GM19239 (cell line): Measurements from ENCODE around the gene LCMT1.
"Not testable (repeated sequence)": the region's sequence is repeated elsewhere in the genome, so short reads cannot be mapped to it uniquely, and the experiment has no call there.

Experiments used
- DNase-seq: peaks from one replicate; pipeline ENCODE4 v3.0.0; 2011; ENCODE audit warnings: low spot score; ENCODE audit not compliant: insufficient read length
- FAIRE-seq: peaks from 2 replicates; lab custom pipeline; 2011; peaks lifted over from hg19 to GRCh38; lab: Jason Lieb, UNC

The LCMT1 gene

GRCh38 chr16:25181236-25181635, 69.7 kb downstream of the LCMT1 start:
- DNase-seq, FAIRE-seq: not testable (repeated sequence)

- no peak for FAIRE-seq
- DNase-seq: no peak
Observed at GRCh38 chr16:25184771-25185170, 73.2 kb downstream of the LCMT1 start.

DNA sequence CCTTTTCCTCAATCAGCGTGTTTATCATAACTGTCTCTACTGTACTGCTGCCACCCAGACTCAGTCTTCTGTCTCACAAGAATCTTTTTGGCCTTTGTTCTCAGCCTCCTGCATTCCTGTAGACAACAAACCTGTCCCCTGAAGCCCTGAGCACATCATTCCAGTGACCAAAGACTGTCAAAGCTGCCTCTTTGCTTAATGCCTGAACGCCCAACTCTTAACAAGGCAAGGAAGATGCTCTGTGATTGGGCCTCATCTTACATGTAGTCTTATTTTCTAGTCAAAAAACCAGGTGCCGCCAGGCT, 75.9 kb downstream of the LCMT1 start:
- FAIRE-seq: no peak
- no peak for DNase-seq

GRCh38 chr16:25189305-25189704, 77.8 kb downstream of the LCMT1 start:
- DNase-seq (no peak), FAIRE-seq (no peak)

DNA sequence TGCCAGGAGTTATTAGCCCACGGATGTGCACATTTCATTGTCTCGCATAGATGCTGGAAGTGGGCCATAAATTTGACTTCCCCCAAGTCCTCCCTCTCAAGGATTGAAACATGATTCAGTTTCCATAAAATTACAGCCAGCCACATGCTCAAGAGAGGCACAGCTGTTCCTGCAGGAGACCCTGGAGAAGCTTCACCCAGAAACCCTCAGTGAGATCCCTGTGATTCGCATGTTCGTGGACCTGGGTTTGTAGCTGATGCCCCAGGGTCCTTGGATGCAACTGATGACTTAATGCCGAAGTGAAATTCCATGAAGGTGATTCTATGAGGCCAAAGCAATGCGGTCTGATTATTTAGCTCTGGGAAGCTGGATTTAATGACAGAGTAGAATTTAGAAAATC, 80.6 kb downstream of the LCMT1 start:
- no peak for FAIRE-seq
- DNase-seq: no peak

DNA sequence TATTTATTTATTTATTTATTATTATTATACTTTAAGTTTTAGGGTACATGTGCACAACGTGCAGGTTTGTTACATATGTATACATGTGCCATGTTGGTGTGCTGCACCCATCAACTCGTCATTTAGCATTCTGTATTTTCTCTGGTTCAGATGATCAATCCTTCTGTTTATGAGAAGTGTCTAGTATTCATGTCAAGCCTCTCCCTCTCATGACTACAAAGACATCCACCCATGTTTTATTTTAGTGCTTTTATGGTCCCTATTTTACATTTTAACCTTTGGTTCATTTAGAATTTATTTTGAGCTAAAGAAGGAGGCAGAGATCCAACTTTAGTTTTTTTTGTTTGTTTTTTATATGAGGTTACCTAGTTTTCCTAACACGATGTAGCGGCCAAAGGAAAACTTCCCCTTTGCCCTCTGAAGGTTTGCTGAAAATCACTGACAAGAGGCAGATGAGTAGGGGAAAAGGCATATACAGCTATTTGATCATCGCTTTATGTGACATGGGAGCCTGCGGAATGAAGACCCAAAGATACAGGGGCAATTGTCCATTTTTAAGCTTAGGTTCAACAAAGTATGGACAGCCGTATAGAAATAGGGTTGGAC, 82.8 kb downstream of the LCMT1 start:
- no peak for DNase-seq
- FAIRE-seq: no peak

DNA sequence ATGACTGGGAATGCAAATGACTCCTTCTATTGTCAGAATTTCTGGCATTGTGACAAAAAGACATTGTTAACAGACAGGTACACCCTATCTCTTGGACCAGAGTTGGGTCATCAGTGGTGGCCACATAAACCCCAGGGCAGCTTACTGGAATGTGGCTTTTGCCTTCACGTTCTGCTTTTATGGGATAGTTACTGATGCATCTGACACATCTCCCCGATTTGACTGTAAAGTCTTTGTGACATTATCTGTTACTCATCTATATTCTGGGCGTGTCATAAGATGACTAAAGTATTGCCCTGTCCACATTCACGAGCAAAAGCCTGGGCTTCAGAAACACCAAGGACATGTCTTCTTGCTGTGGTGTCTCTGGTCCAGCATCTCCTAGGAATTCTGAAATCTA, 86.5 kb downstream of the LCMT1 start:
- FAIRE-seq (no peak), DNase-seq (no peak)

DNA sequence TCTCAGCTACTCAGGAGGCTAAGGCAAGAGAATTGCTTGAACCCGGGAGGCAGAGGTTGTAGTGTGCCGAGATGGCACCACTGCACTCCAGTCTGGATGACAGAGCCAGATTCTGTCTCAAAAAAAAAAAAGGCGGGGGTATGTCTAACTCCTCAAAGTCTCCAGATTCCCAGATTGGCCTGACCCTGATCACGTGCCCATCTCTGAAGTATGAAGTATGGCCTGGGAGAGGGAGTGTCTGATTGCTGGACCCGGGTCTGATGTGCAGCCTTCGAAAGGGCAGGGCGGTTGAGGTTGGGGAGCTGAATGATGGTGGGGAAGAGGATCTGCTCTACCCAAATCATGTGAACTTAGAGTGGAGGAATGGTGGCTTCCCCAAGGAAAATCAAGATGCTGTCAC, 87.9 kb downstream of the LCMT1 start:
- DNase-seq: no peak
- FAIRE-seq: no peak

- FAIRE-seq: no peak
- no peak for DNase-seq
Observed at GRCh38 chr16:25210758-25211157, 99.2 kb downstream of the LCMT1 start.

DNA sequence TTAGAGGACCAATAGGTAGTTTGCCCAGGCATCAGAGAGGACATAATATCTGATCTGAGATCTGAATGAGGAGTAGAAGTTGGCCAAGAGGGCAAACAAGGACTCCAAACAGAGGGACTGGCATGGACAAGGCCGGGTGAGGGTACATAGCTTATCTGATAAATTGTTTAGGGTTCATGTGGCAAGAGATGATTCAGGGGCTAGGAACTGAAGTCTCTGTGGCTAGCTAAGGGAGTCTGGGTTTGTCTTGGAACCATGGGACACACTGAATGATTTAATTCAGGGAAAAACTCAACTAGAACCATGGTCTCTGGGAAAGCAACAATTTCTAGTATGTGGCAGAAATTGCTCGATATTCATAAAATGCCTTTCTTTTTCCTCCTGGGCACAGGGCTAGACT, 101.1 kb downstream of the LCMT1 start:
- FAIRE-seq: no peak
- DNase-seq: no peak

DNA sequence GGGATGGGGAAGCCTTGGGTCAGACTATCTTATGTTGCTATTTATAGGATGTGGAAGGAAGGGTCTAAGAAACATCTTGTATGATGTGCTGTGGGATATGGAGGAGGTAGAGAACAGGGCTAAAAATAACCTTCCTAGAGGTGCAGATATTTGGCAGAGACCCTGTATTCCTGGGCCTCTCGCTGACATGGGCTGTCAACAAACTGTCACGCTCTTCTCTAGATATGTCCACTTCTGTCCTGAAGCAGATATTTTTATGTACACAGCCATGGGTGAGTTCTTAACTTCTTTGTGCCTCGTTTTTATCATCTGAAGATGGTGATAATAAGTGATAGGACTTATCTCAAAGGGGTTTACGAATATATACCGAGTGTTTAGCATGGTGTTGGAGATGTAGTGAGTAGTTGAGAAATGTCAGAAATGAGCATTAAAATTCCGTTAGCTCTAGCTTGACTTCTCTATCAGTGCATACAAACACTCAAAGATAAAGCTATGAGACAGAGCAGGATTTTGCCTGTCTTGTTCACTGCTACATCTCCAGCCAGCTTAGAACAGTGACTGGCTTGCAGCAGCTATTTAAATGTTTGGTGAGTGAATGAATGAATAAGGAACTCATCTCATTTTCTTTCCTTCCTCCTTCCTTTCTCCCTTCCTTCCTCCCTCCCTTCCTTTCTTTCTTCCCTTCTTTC, 102.3 kb downstream of the LCMT1 start:
- no peak for FAIRE-seq

DNA sequence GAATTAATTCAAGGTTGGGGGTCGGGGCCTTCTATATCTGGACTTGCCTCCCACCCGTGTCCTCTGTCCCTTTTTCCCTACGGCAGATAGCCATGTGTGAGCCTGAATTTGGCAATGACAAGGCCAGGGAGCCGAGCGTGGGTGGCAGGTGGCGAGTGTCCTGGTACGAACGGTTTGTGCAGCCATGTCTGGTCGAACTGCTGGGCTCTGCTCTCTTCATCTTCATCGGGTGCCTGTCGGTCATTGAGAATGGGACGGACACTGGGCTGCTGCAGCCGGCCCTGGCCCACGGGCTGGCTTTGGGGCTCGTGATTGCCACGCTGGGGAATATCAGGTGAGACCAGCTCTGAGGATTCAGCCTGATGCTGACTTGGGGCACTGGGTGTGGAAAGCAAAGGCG, 105.6 kb downstream of the LCMT1 start:
- FAIRE-seq (no peak), DNase-seq (no peak)

More for the DNA sequence above, 102.3 kb downstream of the LCMT1 start:
- DNase-seq: no peak

- FAIRE-seq (no peak), DNase-seq (no peak)
Observed at GRCh38 chr16:25217921-25218320, 106.4 kb downstream of the LCMT1 start.

GRCh38 chr16:25219070-25219737, 107.7 kb downstream of the LCMT1 start:
- FAIRE-seq: no peak
- DNase-seq: no peak

DNA sequence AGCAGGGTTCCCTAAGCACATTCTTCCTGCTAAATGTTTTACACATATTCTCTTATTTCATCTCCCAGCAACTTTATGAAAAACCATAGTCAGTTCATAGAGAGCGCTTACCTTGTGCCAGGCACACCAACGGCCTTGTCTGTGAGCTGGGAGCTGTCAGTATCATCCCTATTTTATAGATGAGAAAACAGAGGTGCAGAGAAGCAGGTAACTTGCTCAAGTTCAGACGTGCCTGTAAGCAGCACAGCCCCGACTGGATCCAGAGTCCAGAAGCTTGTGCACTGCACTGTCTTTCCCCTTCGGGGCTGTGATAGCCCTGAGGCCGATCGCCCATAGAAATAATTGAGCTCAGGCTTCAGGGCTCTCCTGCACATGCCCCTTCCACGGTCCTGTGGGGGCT, 111.4 kb downstream of the LCMT1 start:
- DNase-seq (no peak), FAIRE-seq (no peak)

GRCh38 chr16:25223964-25224363, 112.4 kb downstream of the LCMT1 start:
- DNase-seq: no peak
- no peak for FAIRE-seq

DNA sequence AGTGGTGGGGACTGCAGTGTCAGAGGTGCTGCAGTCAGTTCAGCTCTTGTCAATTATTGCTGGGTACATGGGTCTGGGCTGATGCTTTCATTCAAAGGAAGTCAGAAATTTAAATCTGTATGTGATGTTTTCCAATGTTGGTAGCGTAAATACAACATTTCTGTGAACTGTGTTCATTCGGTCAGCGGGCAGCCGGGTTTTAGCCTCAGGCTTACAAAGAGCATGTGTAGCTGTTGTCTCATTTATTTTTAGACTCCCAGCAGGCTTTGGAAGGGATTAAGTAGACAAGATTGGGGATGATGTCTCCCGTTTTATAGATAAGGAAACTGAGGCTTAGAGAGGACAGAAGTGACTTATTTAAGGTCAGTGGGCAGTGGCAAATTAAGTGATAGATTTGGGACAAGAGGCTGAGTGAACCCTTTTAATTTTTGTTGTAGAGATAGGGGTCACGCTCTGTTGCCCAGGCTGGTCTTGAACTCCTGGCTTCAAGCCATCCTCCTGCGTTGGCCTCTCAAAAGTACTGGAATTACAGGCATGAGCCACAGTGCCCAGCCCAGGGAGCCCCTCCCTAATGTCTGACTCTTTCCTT, 113.3 kb downstream of the LCMT1 start:
- no peak for DNase-seq
- FAIRE-seq: no peak
